Thymus (tissue), 11 donors: ENCODE results near the gene TTC19. TPM values are rescaled to one million over a fixed set of nuclear protein-coding genes. Genes with fewer than 3 reads are reported as not detected.
"Not testable (repeated sequence)": the region's sequence is repeated elsewhere in the genome, so short reads cannot be mapped to it uniquely, and the experiment has no call there.

ENCODE experiments used
- DNase-seq, 9 donors: peaks; one replicate each; pipeline ENCODE4 v3.0.0-alpha.2; 2013; ENCODE audit warnings: low spot score in 9 of 9, low read depth in 6 of 9, missing footprints in 1 of 9
- H3K27ac ChIP-seq, 2 donors: one replicate each; pipeline ENCODE4 v1.5.1; 2013; ENCODE audit warnings: control low read depth in 1 of 2, low read depth in 1 of 2, low read length in 1 of 2, mild to moderate bottlenecking in 1 of 2, moderate library complexity in 1 of 2
- H3K27me3 ChIP-seq, 2 donors: one replicate each; pipeline ENCODE4 v1.5.1; 2013; ENCODE audit warnings: low read length in 1 of 2; ENCODE audit not compliant: control insufficient read depth in 2 of 2, insufficient read depth in 1 of 2
- H3K36me3 ChIP-seq, 2 donors: one replicate each; pipeline ENCODE4 v1.5.1; 2013; ENCODE audit warnings: low read length in 1 of 2, mild to moderate bottlenecking in 1 of 2, moderate library complexity in 1 of 2; ENCODE audit not compliant: control insufficient read depth in 2 of 2, insufficient read depth in 2 of 2
- H3K4me1 ChIP-seq, 2 donors: one replicate each; pipeline ENCODE4 v1.5.1; 2013; ENCODE audit warnings: low read length in 2 of 2; ENCODE audit not compliant: control insufficient read depth in 2 of 2, insufficient read depth in 2 of 2
- H3K4me3 ChIP-seq, 2 donors: one replicate each; pipeline ENCODE4 v1.5.1; 2013; ENCODE audit warnings: low read length in 2 of 2, control low read depth in 1 of 2, mild to moderate bottlenecking in 1 of 2
- H3K9me3 ChIP-seq, 2 donors: one replicate each; pipeline ENCODE4 v1.5.1; 2013; ENCODE audit warnings: low read length in 1 of 2, mild to moderate bottlenecking in 1 of 2; ENCODE audit not compliant: control insufficient read depth in 2 of 2, insufficient read depth in 1 of 2
- WGBS: extraction: QIAGEN DNeasy Blood & Tissue Kit; methylation state at CpG from one replicate; pipeline ENCODE4 v1.1.7; 2013; 5-methylcytosine and 5-hydroxymethylcytosine counted together
- polyA plus RNA-seq: library from polyadenylated mRNA; stranded (reverse); fragments of 200-250 nt; gene quantifications from one replicate; pipeline ENCODE4 v1.2.3, GENCODE V29; 2013
- total RNA-seq: library from RNA; stranded (reverse); fragments of 120-200 nt; gene quantifications from one replicate; pipeline ENCODE4 v1.2.4, GENCODE V29; 2013
- donor health status: healthy.

TTC19 gene
- total and polyA plus RNA-seq, 2 donors: 25.0 to 29.4 TPM

GRCh38 chr17:15971098-15971678, 28.4 kb upstream of the TTC19 start:
- no peaks in the 10 kb centered on the region for H3K9me3 ChIP-seq
- no peak for DNase-seq
- H3K4me1 ChIP-seq: peaks cover 14 to 17% of the 10 kb centered on the region in 2 donors
- H3K27ac ChIP-seq: no peak overlapping the region
- WGBS: 96% methylated on average over 5 of the region's 5 CpGs
- H3K36me3 ChIP-seq: peaks cover 5 to 6% of the 10 kb centered on the region in 2 donors
- H3K4me3 ChIP-seq: no peak overlapping the region
- H3K27me3 ChIP-seq: no peaks in the 10 kb centered on the region

GRCh38 chr17:15971882-15972281, 27.7 kb upstream of the TTC19 start:
- no peaks in the 10 kb centered on the region for H3K9me3 ChIP-seq
- no peak for DNase-seq
- no peaks in the 10 kb centered on the region for H3K27me3 ChIP-seq
- H3K36me3 ChIP-seq: peaks cover 8 to 11% of the 10 kb centered on the region in 2 donors
- H3K27ac ChIP-seq: no peak overlapping the region
- H3K4me3 ChIP-seq: no peak overlapping the region
- peaks cover 7 to 10% of the 10 kb centered on the region in 2 donors for H3K4me1 ChIP-seq
- WGBS: 96% methylated on average over 5 of the region's 5 CpGs

GRCh38 chr17:15972497-15972951, 27.1 kb upstream of the TTC19 start:
- 97% methylated on average over 4 of the region's 4 CpGs for WGBS
- no peaks in the 10 kb centered on the region for H3K9me3 ChIP-seq

GRCh38 chr17:15973016-15973415, 26.6 kb upstream of the TTC19 start:
- Histone ChIP-seq H3K27ac (no peak overlapping the region), H3K9me3 (no peaks in the 10 kb centered on the region), H3K27me3 (no peaks in the 10 kb centered on the region), H3K4me1 (no peaks in the 10 kb centered on the region), H3K36me3 (peaks cover 12 to 15% of the 10 kb centered on the region in 2 donors), H3K4me3 (no peak overlapping the region)
- DNase-seq: no peak

More at GRCh38 chr17:15972497-15972951, 27.1 kb upstream of the TTC19 start:
- Histone ChIP-seq H3K4me3 (no peak overlapping the region), H3K4me1 (peaks cover under 1 to 4% of the 10 kb centered on the region in 2 donors), H3K27me3 (no peaks in the 10 kb centered on the region), H3K27ac (no peak overlapping the region), H3K36me3 (peaks cover 8 to 11% of the 10 kb centered on the region in 2 donors)
- DNase-seq: no peak

- H3K4me3 ChIP-seq: no peak overlapping the region
- 96% methylated on average over 6 of the region's 6 CpGs for WGBS
These were observed 25.8 kb upstream of the TTC19 start for GRCh38 chr17:15973834-15974233.

GRCh38 chr17:15977894-15978293, 21.7 kb upstream of the TTC19 start:
- no peak for DNase-seq
- peaks cover 19 to 29% of the 10 kb centered on the region in 2 donors for H3K36me3 ChIP-seq
- no peaks in the 10 kb centered on the region for H3K4me1 ChIP-seq
- WGBS: 98% methylated on average over 2 of the region's 2 CpGs
- H3K9me3 ChIP-seq: no peaks in the 10 kb centered on the region
- no peak overlapping the region for H3K4me3 ChIP-seq
- H3K27ac ChIP-seq: no peak overlapping the region
- no peaks in the 10 kb centered on the region for H3K27me3 ChIP-seq

More at GRCh38 chr17:15973834-15974233, 25.8 kb upstream of the TTC19 start:
- no peak overlapping the region for H3K27ac ChIP-seq
- H3K27me3 ChIP-seq: no peaks in the 10 kb centered on the region
- peaks cover 12 to 15% of the 10 kb centered on the region in 2 donors for H3K36me3 ChIP-seq
- H3K9me3 ChIP-seq: no peaks in the 10 kb centered on the region
- no peaks in the 10 kb centered on the region for H3K4me1 ChIP-seq
- DNase-seq: no peak

- Histone ChIP-seq H3K4me1 (no peaks in the 10 kb centered on the region), H3K27ac (no peak overlapping the region), H3K4me3 (no peak overlapping the region), H3K9me3 (no peaks in the 10 kb centered on the region), H3K36me3 (peaks cover 19 to 29% of the 10 kb centered on the region in 2 donors), H3K27me3 (no peaks in the 10 kb centered on the region)
- 96% methylated on average over 1 of the region's 1 CpG for WGBS
- no peak for DNase-seq
These were observed 21.0 kb upstream of the TTC19 start for GRCh38 chr17:15978606-15979005.

- not testable (repeated sequence) for H3K27me3 ChIP-seq, H3K4me3 ChIP-seq, H3K4me1 ChIP-seq, H3K27ac ChIP-seq, DNase-seq, H3K9me3 ChIP-seq
- WGBS: 95% methylated on average over 3 of the region's 4 CpGs
- peaks cover 21 to 29% of the 10 kb centered on the region in 2 donors for H3K36me3 ChIP-seq
These were observed 20.6 kb upstream of the TTC19 start for GRCh38 chr17:15979013-15979412.

- Histone ChIP-seq H3K4me3 (no peak overlapping the region), H3K27ac (no peak overlapping the region), H3K4me1 (no peaks in the 10 kb centered on the region), H3K27me3 (no peaks in the 10 kb centered on the region), H3K9me3 (no peaks in the 10 kb centered on the region), H3K36me3 (peaks cover 24 to 27% of the 10 kb centered on the region in 2 donors)
- 58% methylated on average over 2 of the region's 2 CpGs for WGBS
- DNase-seq: peak in 1 of 9 donors; percentile 12
These were observed 18.4 kb upstream of the TTC19 start for GRCh38 chr17:15981208-15981607.
